IPS-20b (cell line): ENCODE results near the gene GUCY1A2.
A peak's percentile ranks its signal among the peaks of the same experiment; 100 is the strongest.

Experiments
- H3K27ac ChIP-seq: one replicate; pipeline ENCODE4 v1.5.1; 2013; ENCODE audit warnings: low read length
- H3K27me3 ChIP-seq: 2 replicates; pipeline ENCODE4 v1.6.1; 2013; ENCODE audit warnings: mild to moderate bottlenecking, low read length, inconsistent platforms; ENCODE audit not compliant: insufficient read depth
- H3K36me3 ChIP-seq: 2 replicates; pipeline ENCODE4 v1.6.1; 2013; ENCODE audit warnings: low read depth, mild to moderate bottlenecking, inconsistent platforms, low read length, moderate library complexity; ENCODE audit not compliant: insufficient read depth
- H3K4me1 ChIP-seq: 2 replicates; pipeline ENCODE4 v1.6.1; 2013; ENCODE audit warnings: mild to moderate bottlenecking, control low read depth, inconsistent platforms, low read length, moderate library complexity; ENCODE audit not compliant: insufficient read depth
- H3K4me3 ChIP-seq: 2 replicates; pipeline ENCODE4 v1.5.1; 2013; ENCODE audit warnings: mild to moderate bottlenecking, low read length, inconsistent platforms
- H3K9ac ChIP-seq: 2 replicates; pipeline ENCODE4 v1.6.1; 2013; ENCODE audit warnings: low read depth, mild to moderate bottlenecking, inconsistent platforms, low read length, moderate library complexity
- H3K9me3 ChIP-seq: 2 replicates; pipeline ENCODE4 v1.6.1; 2013; ENCODE audit warnings: mild to moderate bottlenecking, low read depth, low read length, inconsistent platforms; ENCODE audit not compliant: insufficient read depth

Gene GUCY1A2

GRCh38 chr11:106765469-106766258 is 252.6 kb downstream of the GUCY1A2 start:
- no peaks in the 10 kb centered on the region for H3K9me3 ChIP-seq
- no peaks in the 10 kb centered on the region for H3K36me3 ChIP-seq
- no peak overlapping the region for H3K4me3 ChIP-seq
- no peaks in the 10 kb centered on the region for H3K27me3 ChIP-seq
- no peak overlapping the region for H3K9ac ChIP-seq
- peaks cover 9% of the 10 kb centered on the region; the same call in 1 of the 2 replicates for H3K4me1 ChIP-seq
- peak overlapping the region; percentile 22 for H3K27ac ChIP-seq

- Histone ChIP-seq H3K27me3 (no peaks in the 10 kb centered on the region), H3K4me1 (peaks cover 9% of the 10 kb centered on the region; the same call in 1 of the 2 replicates), H3K4me3 (no peak overlapping the region), H3K27ac (no peak overlapping the region), H3K9me3 (no peaks in the 10 kb centered on the region), H3K9ac (no peak overlapping the region), H3K36me3 (no peaks in the 10 kb centered on the region)
Measured at GRCh38 chr11:106763501-106763900, 254.8 kb downstream of the GUCY1A2 start.

- no peak overlapping the region for H3K27ac ChIP-seq
- H3K27me3 ChIP-seq: no peaks in the 10 kb centered on the region
- peaks cover 9% of the 10 kb centered on the region; the same call in 1 of the 2 replicates for H3K4me1 ChIP-seq
- no peak overlapping the region for H3K4me3 ChIP-seq
- H3K9me3 ChIP-seq: 0 out of 2 replicates have a peak, but pooled peaks cover 3% of the 10 kb centered on the region
- no peak overlapping the region for H3K9ac ChIP-seq
- no peaks in the 10 kb centered on the region for H3K36me3 ChIP-seq
Measured at GRCh38 chr11:106761745-106762144, 256.5 kb downstream of the GUCY1A2 start.

DNA sequence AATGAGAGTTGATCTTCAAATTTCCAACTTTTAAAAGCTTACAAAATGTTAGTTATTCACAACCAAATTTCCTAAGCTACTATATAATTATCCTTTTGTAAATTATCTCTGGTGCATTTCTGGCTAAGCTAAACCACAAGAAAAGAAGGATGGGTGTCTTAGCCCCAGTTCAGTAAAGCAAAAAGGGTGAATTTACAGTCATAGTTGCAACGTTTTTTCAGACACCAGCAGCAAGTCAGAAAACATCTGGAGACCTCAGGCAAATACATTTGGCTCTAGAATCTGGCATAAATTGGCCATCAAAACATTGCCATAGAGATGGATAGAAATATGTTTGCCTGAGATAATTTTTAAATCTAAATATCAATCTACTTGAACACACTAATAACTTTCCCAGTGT is 257.0 kb downstream of the GUCY1A2 start:
- H3K27ac ChIP-seq: no peak overlapping the region
- H3K4me1 ChIP-seq: peaks cover 9% of the 10 kb centered on the region; the same call in 1 of the 2 replicates
- H3K4me3 ChIP-seq: no peak overlapping the region
- H3K9ac ChIP-seq: no peak overlapping the region
- H3K9me3 ChIP-seq: 0 out of 2 replicates have a peak, but pooled peaks cover 3% of the 10 kb centered on the region
- no peaks in the 10 kb centered on the region for H3K27me3 ChIP-seq
- no peaks in the 10 kb centered on the region for H3K36me3 ChIP-seq

DNA sequence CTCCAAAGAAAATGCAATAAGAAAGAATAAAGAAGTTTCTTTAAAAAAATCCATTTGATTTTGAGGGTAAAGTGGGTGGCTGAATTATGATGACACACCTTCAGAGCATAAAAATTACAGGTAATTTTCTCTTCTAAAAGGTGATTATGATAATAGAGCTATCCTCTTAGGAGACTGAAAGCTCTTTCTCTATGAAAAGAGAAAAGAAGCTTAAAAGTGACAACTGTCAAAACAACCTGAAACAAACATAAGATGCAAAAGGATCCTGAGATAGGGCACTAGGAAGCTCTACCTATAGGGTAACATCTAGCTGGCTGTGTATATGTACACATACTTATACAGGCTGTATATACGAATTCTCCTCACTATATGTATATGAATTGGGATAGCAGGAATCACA is 270.2 kb downstream of the GUCY1A2 start:
- Histone ChIP-seq H3K9ac (no peak overlapping the region), H3K9me3 (no peaks in the 10 kb centered on the region), H3K4me1 (no peaks in the 10 kb centered on the region)

DNA sequence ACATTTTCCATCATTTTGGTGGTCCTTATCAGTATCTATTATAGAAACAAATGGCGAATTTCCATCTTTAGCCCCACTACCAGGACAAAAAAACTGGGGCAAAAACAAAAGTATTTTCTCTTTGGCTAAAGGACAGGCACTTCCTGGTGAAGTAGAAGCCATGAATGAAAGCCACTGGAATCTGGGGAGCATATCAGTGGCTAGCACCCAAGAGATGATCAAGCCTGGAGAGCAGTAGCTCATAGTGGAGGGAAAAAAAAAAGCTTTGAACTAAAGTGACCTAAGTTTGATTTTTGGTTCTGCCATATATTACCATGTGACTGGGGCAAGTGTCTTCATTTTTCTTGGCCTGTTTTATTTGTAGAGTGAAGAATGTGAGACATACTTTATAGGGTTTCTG is 272.3 kb downstream of the GUCY1A2 start:
- Histone ChIP-seq H3K4me1 (no peaks in the 10 kb centered on the region), H3K9me3 (no peaks in the 10 kb centered on the region), H3K9ac (no peak overlapping the region), H3K4me3 (no peak overlapping the region), H3K27me3 (no peaks in the 10 kb centered on the region), H3K36me3 (no peaks in the 10 kb centered on the region), H3K27ac (no peak overlapping the region)

More for the DNA sequence above, 270.2 kb downstream of the GUCY1A2 start:
- no peaks in the 10 kb centered on the region for H3K36me3 ChIP-seq
- H3K27ac ChIP-seq: no peak overlapping the region
- H3K27me3 ChIP-seq: no peaks in the 10 kb centered on the region
- no peak overlapping the region for H3K4me3 ChIP-seq

DNA sequence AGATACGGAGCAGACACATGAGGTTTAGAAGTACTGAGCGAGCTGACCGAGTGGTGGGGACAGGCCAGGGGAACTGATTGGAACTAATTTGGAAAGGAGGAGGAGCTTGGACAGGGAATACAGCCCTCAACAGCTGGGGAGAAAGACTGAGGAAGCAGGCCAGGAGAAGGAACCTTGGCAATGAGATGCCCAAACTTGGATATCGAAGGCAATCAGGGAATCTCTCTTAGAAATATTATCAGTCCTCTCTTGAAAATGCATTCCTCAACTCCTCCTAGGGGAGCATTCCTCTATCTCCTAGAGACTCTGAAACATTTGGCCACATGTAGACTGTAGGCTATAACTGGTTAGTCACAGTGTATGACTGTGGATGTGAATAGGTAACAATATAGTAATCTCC is 284.6 kb downstream of the GUCY1A2 start:
- H3K9ac ChIP-seq: no peak overlapping the region
- no peaks in the 10 kb centered on the region for H3K9me3 ChIP-seq
- no peak overlapping the region for H3K4me3 ChIP-seq
- no peaks in the 10 kb centered on the region for H3K36me3 ChIP-seq
- no peaks in the 10 kb centered on the region for H3K4me1 ChIP-seq
- H3K27ac ChIP-seq: no peak overlapping the region
- H3K27me3 ChIP-seq: no peaks in the 10 kb centered on the region

DNA sequence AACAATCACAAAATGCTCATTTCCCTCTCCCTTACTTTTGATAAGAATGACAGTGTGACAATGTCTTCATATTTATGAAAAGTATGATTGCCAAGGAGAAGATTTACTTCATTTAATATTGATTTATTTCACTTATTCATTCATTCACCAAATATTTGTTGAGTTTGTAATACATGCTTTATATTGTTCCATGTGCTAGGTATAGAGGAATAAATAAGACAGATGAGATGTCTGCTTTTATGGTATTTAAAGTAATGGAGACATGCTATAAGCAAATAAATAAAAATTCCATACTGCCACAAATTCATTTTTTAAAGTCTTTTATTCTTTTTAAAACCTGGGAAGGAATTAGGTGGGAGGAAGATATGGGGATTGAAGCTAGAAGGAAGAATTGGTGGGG is 289.4 kb downstream of the GUCY1A2 start:
- Histone ChIP-seq H3K9ac (no peak overlapping the region), H3K27ac (no peak overlapping the region), H3K27me3 (no peaks in the 10 kb centered on the region), H3K9me3 (no peaks in the 10 kb centered on the region), H3K36me3 (no peaks in the 10 kb centered on the region), H3K4me1 (no peaks in the 10 kb centered on the region), H3K4me3 (no peak overlapping the region)

- no peak overlapping the region for H3K4me3 ChIP-seq
- no peaks in the 10 kb centered on the region for H3K36me3 ChIP-seq
- no peaks in the 10 kb centered on the region for H3K27me3 ChIP-seq
- no peak overlapping the region for H3K9ac ChIP-seq
- no peak overlapping the region for H3K27ac ChIP-seq
- no peaks in the 10 kb centered on the region for H3K4me1 ChIP-seq
- no peaks in the 10 kb centered on the region for H3K9me3 ChIP-seq
Measured at GRCh38 chr11:106728379-106728778, 289.9 kb downstream of the GUCY1A2 start.

- no peaks in the 10 kb centered on the region for H3K36me3 ChIP-seq
Measured at GRCh38 chr11:106727256-106727655, 291.0 kb downstream of the GUCY1A2 start.

DNA sequence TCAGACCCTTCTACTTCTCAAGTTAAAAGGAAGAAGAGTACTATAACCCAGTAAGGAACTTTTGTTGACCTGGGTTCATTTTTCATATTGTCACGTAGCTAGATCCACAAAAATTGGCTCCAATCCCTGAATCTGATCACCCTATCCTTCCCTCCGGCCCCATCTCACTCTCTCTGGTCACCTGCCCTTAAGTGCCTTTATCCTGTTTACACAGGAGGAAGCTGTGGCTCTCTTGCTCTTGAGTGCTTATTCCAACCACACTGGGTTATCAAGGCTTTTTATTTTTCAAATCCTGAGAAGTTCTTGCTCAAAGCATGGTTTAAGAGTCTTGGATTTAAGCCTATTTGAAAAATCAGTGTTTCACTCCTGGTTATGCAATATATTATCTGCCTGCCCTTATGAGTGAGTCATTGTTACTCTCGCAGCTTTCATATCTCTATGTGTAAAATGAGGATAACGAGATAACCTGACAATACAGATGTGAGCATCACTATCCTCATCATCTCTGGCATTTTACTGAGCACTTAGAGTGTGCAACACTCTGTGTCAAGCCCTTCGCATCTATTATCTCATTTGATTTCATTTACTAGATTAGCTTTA is 293.9 kb downstream of the GUCY1A2 start:
- no peaks in the 10 kb centered on the region for H3K36me3 ChIP-seq
- H3K4me3 ChIP-seq: no peak overlapping the region
- no peaks in the 10 kb centered on the region for H3K4me1 ChIP-seq
- no peak overlapping the region for H3K27ac ChIP-seq
- no peaks in the 10 kb centered on the region for H3K9me3 ChIP-seq
- no peak overlapping the region for H3K9ac ChIP-seq
- H3K27me3 ChIP-seq: no peaks in the 10 kb centered on the region

More at GRCh38 chr11:106727256-106727655, 291.0 kb downstream of the GUCY1A2 start:
- no peak overlapping the region for H3K4me3 ChIP-seq
- H3K27me3 ChIP-seq: no peaks in the 10 kb centered on the region
- H3K4me1 ChIP-seq: no peaks in the 10 kb centered on the region
- no peak overlapping the region for H3K27ac ChIP-seq
- no peak overlapping the region for H3K9ac ChIP-seq
- H3K9me3 ChIP-seq: no peaks in the 10 kb centered on the region

DNA sequence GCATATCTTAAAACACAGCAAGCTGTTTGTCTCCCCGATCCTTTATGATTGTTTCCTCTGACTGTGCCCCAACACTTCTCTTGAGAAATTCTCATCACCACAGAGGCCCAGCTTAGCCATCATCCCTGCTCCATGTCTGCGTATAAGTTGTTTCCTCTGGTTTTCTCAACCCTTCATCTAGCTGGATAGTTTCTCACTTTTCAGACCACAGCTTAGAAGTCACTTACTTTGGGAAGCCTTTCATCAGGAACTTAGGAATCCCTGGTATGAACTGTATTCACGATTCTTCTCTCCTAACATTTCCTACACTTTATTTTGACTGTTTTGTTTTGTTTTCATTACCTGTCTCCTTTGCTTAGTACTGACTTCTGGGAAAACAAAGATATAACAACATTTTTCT is 295.2 kb downstream of the GUCY1A2 start:
- H3K4me1 ChIP-seq: no peaks in the 10 kb centered on the region
- no peaks in the 10 kb centered on the region for H3K36me3 ChIP-seq
- no peak overlapping the region for H3K9ac ChIP-seq
- no peaks in the 10 kb centered on the region for H3K27me3 ChIP-seq
- H3K27ac ChIP-seq: no peak overlapping the region
- no peak overlapping the region for H3K4me3 ChIP-seq
- H3K9me3 ChIP-seq: no peaks in the 10 kb centered on the region
